ENCODE data around the gene TCERG1L.

GRCh38 chr10:131222986-131223385 lies 88.5 kb downstream of the TCERG1L start:
- TF ChIP-seq, protein P1, sequence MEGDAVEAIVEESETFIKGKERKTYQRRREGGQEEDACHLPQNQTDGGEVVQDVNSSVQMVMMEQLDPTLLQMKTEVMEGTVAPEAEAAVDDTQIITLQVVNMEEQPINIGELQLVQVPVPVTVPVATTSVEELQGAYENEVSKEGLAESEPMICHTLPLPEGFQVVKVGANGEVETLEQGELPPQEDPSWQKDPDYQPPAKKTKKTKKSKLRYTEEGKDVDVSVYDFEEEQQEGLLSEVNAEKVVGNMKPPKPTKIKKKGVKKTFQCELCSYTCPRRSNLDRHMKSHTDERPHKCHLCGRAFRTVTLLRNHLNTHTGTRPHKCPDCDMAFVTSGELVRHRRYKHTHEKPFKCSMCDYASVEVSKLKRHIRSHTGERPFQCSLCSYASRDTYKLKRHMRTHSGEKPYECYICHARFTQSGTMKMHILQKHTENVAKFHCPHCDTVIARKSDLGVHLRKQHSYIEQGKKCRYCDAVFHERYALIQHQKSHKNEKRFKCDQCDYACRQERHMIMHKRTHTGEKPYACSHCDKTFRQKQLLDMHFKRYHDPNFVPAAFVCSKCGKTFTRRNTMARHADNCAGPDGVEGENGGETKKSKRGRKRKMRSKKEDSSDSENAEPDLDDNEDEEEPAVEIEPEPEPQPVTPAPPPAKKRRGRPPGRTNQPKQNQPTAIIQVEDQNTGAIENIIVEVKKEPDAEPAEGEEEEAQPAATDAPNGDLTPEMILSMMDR (IDR thresholded peaks at IDR 0.05), result no peak
- TF ChIP-seq POLR2A (IDR thresholded peaks at IDR 0.05), result no peak
